Endothelial cell of umbilical vein (primary cell): ENCODE results near the gene CTU2. TPM values are rescaled to one million over a fixed set of nuclear protein-coding genes. Genes with fewer than 3 reads are reported as not detected.
A peak's percentile ranks its signal among the peaks of the same experiment; 100 is the strongest.

Source experiments
- BruUV-seq: library from RNA; stranded (reverse); fragments of 400-500 nt; replicated peaks from 2 replicates; lab custom pipeline; 2021; lab: Mats Ljungman, UMichigan
- CTCF ChIA-PET: fragments of 300-600, 350-600 bp; sonication (Branson Sonifier 250); formaldehyde crosslinking; loops from one replicate; lab custom pipeline; 2021; ENCODE audit warnings: antibody characterized with exemption, inconsistent platforms; lab: Charles Lee
- POLR2A ChIA-PET: fragments of 300-600, 350-600 bp; sonication (Branson Sonifier 250); formaldehyde crosslinking; loops from one replicate; lab custom pipeline; 2021; ENCODE audit warnings: antibody characterized with exemption, inconsistent platforms; lab: Charles Lee
- DNase-seq: peaks from one replicate; pipeline ENCODE4 v3.0.0-alpha.2; 2011; ENCODE audit warnings: low read depth, low spot score
- FAIRE-seq: peaks from 2 replicates; lab custom pipeline; 2011; peaks lifted over from hg19 to GRCh38; lab: Jason Lieb, UNC
- H2AFZ ChIP-seq: 2 replicates; pipeline ENCODE4 v1.6.0; 2012; ENCODE audit warnings: low read depth, low read length, control low read depth, inconsistent platforms
- H3K27ac ChIP-seq: 2 replicates; pipeline ENCODE4 v1.5.1; 2011; ENCODE audit warnings: low read depth, mild to moderate bottlenecking, control low read depth, low read length, moderate library complexity; ENCODE audit not compliant: insufficient read depth
- H3K27me3 ChIP-seq, 2 experiments: 2 replicates each; pipeline versions ENCODE4 v1.6.0 to v1.6.1; 2011; ENCODE audit warnings: low read length in 2 of 2, mixed read lengths in 1 of 2; ENCODE audit not compliant: control insufficient read depth in 2 of 2, insufficient read depth in 2 of 2
- H3K36me3 ChIP-seq, 2 experiments: 2 replicates in 1 of 2; 3 replicates in 1 of 2; pipeline ENCODE4 v1.5.1; 2011; ENCODE audit warnings: low read length in 2 of 2, mild to moderate bottlenecking in 1 of 2, moderate library complexity in 1 of 2; ENCODE audit not compliant: control insufficient read depth in 2 of 2, insufficient read depth in 2 of 2; ENCODE audit errors: extremely low read depth in 1 of 2
- H3K4me1 ChIP-seq: 3 replicates; pipeline ENCODE4 v1.5.1; 2011; ENCODE audit warnings: mild to moderate bottlenecking, low read length; ENCODE audit not compliant: control insufficient read depth, insufficient read depth; ENCODE audit errors: extremely low read depth
- H3K4me2 ChIP-seq: 2 replicates; pipeline ENCODE4 v1.6.1; 2011; ENCODE audit warnings: low read length, control low read depth, mixed read lengths; ENCODE audit not compliant: insufficient read depth
- H3K4me3 ChIP-seq, 3 experiments: fragments of 200-600 bp in 1 of 3; sonication (generic), shearing (Covaris generic) in 1 of 3; replicated peaks in 1 of 3; 2 replicates each; pipeline ENCODE4 v1.5.1; 2011 to 2016; ENCODE audit warnings: control low read depth in 3 of 3, low read length in 3 of 3, mild to moderate bottlenecking in 2 of 3, inconsistent platforms in 1 of 3, low read depth in 1 of 3, moderate library complexity in 1 of 3; ENCODE audit not compliant: insufficient read depth in 1 of 3
- H3K79me2 ChIP-seq: 2 replicates; pipeline ENCODE4 v1.6.0; 2012; ENCODE audit warnings: low read length, inconsistent platforms; ENCODE audit not compliant: control insufficient read depth, insufficient read depth
- H3K9ac ChIP-seq: replicated peaks from 2 replicates; pipeline ENCODE3; 2011; ENCODE audit warnings: low read length, control low read depth; ENCODE audit not compliant: insufficient read depth; ENCODE audit errors: extremely low read depth
- H3K9me1 ChIP-seq: replicated peaks from 3 replicates; pipeline ENCODE4 v1.6.0; 2011; ENCODE audit warnings: mild to moderate bottlenecking, low read length; ENCODE audit not compliant: control insufficient read depth, insufficient read depth; ENCODE audit errors: extremely low read depth
- H3K9me3 ChIP-seq: replicated peaks from 2 replicates; pipeline ENCODE4 v1.5.1; 2012; ENCODE audit warnings: low read length, inconsistent platforms; ENCODE audit not compliant: control insufficient read depth, insufficient read depth
- H4K20me1 ChIP-seq: replicated peaks from 2 replicates; pipeline ENCODE3; 2011; ENCODE audit warnings: mild to moderate bottlenecking, low read length; ENCODE audit not compliant: control insufficient read depth, insufficient read depth; ENCODE audit errors: extremely low read depth
- CTCF ChIP-seq, 2 donors: IDR thresholded peaks; 1 replicate in 1 of 2; 2 replicates in 1 of 2; pipeline ENCODE4 v1.5.1; 2011; ENCODE audit warnings: low read length in 2 of 2, mild to moderate bottlenecking in 2 of 2, moderate library complexity in 2 of 2, control low read depth in 1 of 2, inconsistent platforms in 1 of 2, low read depth in 1 of 2; ENCODE audit not compliant: insufficient read depth in 1 of 2; ENCODE audit errors: extremely low read depth in 1 of 2
- EZH2 ChIP-seq: IDR thresholded peaks from 2 replicates; pipeline ENCODE4 v1.6.1; 2012; ENCODE audit warnings: borderline replicate concordance, low read depth, mild to moderate bottlenecking, moderate library complexity, low read length, inconsistent platforms; ENCODE audit not compliant: severe bottlenecking
- FOS ChIP-seq: IDR thresholded peaks from 2 replicates; pipeline ENCODE4 v1.6.1; 2011; ENCODE audit warnings: mild to moderate bottlenecking, low read length, moderate library complexity, borderline replicate concordance; ENCODE audit not compliant: insufficient read depth
- GATA2 ChIP-seq: IDR thresholded peaks from 2 replicates; pipeline ENCODE4 v1.7.0; 2011; ENCODE audit warnings: low read depth, mild to moderate bottlenecking, moderate library complexity, mixed read lengths, low read length; ENCODE audit not compliant: insufficient read length, insufficient read depth
- JUN ChIP-seq: IDR thresholded peaks from 2 replicates; pipeline ENCODE4 v1.6.1; 2011; ENCODE audit warnings: borderline replicate concordance, low read depth; ENCODE audit not compliant: insufficient read length, insufficient read depth
- MAX ChIP-seq: IDR thresholded peaks from 2 replicates; pipeline ENCODE4 v1.6.1; 2011; ENCODE audit not compliant: insufficient read depth, insufficient read length
- POLR2A ChIP-seq: IDR thresholded peaks from 2 replicates; pipeline ENCODE4 v1.6.1; 2012; ENCODE audit warnings: low read depth, mild to moderate bottlenecking, control low read depth, low read length
- POLR2AphosphoS5 ChIP-seq: IDR thresholded peaks from 2 replicates; pipeline ENCODE4 v1.6.1; 2012; ENCODE audit warnings: low read depth, mild to moderate bottlenecking, control low read depth, low read length, moderate library complexity; ENCODE audit not compliant: insufficient read depth
- dilution Hi-C: fragments of 300-500 bp; cut with MboI; formaldehyde crosslinking; loops from one replicate; pipeline ENCODE4 v1.15.0; 2019; ENCODE audit warnings: low sequenced_read_pairs; ENCODE audit not compliant: extremely low pct_ligation_motif_present
- intact Hi-C: fragments of 100-400 bp; cut with micrococcal nuclease; formaldehyde crosslinking; loops from one replicate; pipeline ENCODE4 v1.10.0; 2022
- polyA plus RNA-seq, 4 experiments: library from polyadenylated mRNA; depleted of rRNA in 3 of 4; stranded (reverse) in 3 of 4; unstranded in 1 of 4; fragments of >200 nt; gene quantifications; 2 replicates each; pipeline versions ENCODE4 v1.2.1 to v1.2.3, GENCODE V29; 2011 to 2012; ENCODE audit warnings: missing spikeins in 1 of 4
- total RNA-seq: library from RNA; stranded (reverse); gene quantifications from 2 replicates; pipeline ENCODE4 v1.2.3, GENCODE V29; 2021

CTU2 gene
- total and polyA plus RNA-seq, 2 donors (not counting 3 experiments of a cell fraction or from before 2014, with no cell fraction given), result 26.1 to 33.7 TPM

- H2AFZ ChIP-seq, result no peak overlapping the region
- no peaks in the 10 kb centered on the region for H3K9me1 ChIP-seq
- peak overlapping the region; percentile 69 for H3K27ac ChIP-seq
- dilution Hi-C loops (no loop called here), intact Hi-C loops (no loop called here)
- H3K9ac ChIP-seq, result peak overlapping the region; percentile 44
- no peaks in the 10 kb centered on the region for H3K27me3 ChIP-seq
- no peaks in the 10 kb centered on the region for H3K9me3 ChIP-seq
- peak; percentile 62 for FAIRE-seq
- TF ChIP-seq FOS, result no peak
- no peak for TF ChIP-seq MAX
- TF ChIP-seq JUN, result no peak
- TF ChIP-seq EZH2, result no peak
- no peak for TF ChIP-seq POLR2A
- no peak for TF ChIP-seq POLR2AphosphoS5
- no peak for TF ChIP-seq CTCF (IDR thresholded peaks at IDR 0.05; ENCODE audit: extremely low read depth in 1 of 2, insufficient read depth in 1 of 2, low read depth in 1 of 2, low read length in 2 of 2)
- no peak for TF ChIP-seq GATA2
- H3K4me3 ChIP-seq, result no peak overlapping the region
- H4K20me1 ChIP-seq, result no peaks in the 10 kb centered on the region
- BruUV-seq, result no TSS peak
- POLR2A ChIA-PET, result no interaction called here
- peak overlapping the region; percentile 35 for H3K4me2 ChIP-seq
- peaks cover 0 to 16% of the 10 kb centered on the region in 2 experiments for H3K36me3 ChIP-seq
- CTCF ChIA-PET, result interaction anchor here (1.0 to 2.8 kb wide), 5 partner anchors 20 to 61 kb away, joined by 3 to 11 read pairs (median 3); no protein-coding TSS in a partner anchor
- H3K4me1 ChIP-seq, result peaks cover 57% of the 10 kb centered on the region
- peaks cover 51% of the 10 kb centered on the region for H3K79me2 ChIP-seq
- DNase-seq, result no peak
These were observed 3.7 kb upstream of the CTU2 start for GRCh38 chr16:88702371-88703210.
